Testis (tissue), 2 donors: ENCODE results near the gene SIX6.

Experiments used
- POLR2A ChIP-seq: fragments of 450-650 bp; IDR thresholded peaks from one replicate; pipeline ENCODE4 v1.6.1; 2017; ENCODE audit warnings: antibody characterized with exemption, mild to moderate bottlenecking, moderate library complexity
- TF ChIP-seq, protein P1 (sequence below), 3 experiments: fragments of 450-650 bp in 2 of 3; fragments of 200-600 bp in 1 of 3; sonication (generic) in 1 of 3; IDR thresholded peaks; one replicate each; pipeline ENCODE4 v1.5.1; 2016 to 2019; ENCODE audit warnings: antibody characterized with exemption in 3 of 3, mild to moderate bottlenecking in 2 of 3, moderate library complexity in 1 of 3

DNA sequence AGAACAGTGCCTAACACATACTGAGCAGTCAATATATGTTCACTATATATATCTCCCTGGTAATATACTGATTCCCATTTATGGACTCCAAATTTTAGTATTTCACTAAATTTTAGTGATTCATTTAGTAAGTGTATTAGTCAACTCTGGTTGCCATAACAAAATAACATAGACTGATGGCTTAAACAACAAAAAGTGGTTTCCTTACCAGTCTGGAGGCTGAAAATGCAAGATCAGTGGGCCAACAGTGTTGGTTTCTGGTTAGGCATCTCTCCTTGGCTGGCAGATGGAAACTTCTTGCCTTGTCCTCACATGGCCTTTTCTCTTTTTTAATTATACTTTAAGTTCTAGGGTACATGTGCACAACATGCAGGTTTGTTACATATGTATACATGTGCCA lies 28.7 kb downstream of the SIX6 start:
- TF ChIP-seq, protein P1, sequence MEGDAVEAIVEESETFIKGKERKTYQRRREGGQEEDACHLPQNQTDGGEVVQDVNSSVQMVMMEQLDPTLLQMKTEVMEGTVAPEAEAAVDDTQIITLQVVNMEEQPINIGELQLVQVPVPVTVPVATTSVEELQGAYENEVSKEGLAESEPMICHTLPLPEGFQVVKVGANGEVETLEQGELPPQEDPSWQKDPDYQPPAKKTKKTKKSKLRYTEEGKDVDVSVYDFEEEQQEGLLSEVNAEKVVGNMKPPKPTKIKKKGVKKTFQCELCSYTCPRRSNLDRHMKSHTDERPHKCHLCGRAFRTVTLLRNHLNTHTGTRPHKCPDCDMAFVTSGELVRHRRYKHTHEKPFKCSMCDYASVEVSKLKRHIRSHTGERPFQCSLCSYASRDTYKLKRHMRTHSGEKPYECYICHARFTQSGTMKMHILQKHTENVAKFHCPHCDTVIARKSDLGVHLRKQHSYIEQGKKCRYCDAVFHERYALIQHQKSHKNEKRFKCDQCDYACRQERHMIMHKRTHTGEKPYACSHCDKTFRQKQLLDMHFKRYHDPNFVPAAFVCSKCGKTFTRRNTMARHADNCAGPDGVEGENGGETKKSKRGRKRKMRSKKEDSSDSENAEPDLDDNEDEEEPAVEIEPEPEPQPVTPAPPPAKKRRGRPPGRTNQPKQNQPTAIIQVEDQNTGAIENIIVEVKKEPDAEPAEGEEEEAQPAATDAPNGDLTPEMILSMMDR (IDR thresholded peaks at IDR 0.05), result no peak
- TF ChIP-seq POLR2A, result no peak
